GM12801 (cell line): ENCODE results near the gene CDKN1A.

ENCODE experiments used
- TF ChIP-seq, protein P1 (sequence below): IDR thresholded peaks from one replicate; pipeline ENCODE4 v1.5.1; 2011; ENCODE audit warnings: control low read depth; ENCODE audit not compliant: insufficient read length; ENCODE audit errors: extremely low read depth

The CDKN1A gene

DNA sequence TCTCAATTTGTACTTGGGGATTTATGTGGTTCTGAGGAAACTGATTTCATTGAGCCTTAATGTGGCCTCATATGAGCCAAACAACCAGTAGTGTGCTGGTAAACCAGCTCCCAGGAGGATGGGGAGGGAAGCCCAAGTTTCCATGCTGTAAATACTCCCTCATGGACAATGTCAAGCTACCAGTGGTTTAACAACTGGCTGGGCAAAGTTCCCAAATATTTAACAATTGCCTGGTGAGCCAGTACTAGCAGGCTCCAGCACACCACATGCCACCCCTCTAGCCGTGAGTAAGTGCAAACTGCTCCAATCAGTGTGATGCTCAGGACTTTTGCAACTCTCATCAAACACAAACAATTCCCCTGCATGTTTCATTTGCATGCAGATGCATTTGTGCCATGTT lies 19.2 kb upstream of the CDKN1A start:
- TF ChIP-seq, protein P1, sequence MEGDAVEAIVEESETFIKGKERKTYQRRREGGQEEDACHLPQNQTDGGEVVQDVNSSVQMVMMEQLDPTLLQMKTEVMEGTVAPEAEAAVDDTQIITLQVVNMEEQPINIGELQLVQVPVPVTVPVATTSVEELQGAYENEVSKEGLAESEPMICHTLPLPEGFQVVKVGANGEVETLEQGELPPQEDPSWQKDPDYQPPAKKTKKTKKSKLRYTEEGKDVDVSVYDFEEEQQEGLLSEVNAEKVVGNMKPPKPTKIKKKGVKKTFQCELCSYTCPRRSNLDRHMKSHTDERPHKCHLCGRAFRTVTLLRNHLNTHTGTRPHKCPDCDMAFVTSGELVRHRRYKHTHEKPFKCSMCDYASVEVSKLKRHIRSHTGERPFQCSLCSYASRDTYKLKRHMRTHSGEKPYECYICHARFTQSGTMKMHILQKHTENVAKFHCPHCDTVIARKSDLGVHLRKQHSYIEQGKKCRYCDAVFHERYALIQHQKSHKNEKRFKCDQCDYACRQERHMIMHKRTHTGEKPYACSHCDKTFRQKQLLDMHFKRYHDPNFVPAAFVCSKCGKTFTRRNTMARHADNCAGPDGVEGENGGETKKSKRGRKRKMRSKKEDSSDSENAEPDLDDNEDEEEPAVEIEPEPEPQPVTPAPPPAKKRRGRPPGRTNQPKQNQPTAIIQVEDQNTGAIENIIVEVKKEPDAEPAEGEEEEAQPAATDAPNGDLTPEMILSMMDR: no peak

DNA sequence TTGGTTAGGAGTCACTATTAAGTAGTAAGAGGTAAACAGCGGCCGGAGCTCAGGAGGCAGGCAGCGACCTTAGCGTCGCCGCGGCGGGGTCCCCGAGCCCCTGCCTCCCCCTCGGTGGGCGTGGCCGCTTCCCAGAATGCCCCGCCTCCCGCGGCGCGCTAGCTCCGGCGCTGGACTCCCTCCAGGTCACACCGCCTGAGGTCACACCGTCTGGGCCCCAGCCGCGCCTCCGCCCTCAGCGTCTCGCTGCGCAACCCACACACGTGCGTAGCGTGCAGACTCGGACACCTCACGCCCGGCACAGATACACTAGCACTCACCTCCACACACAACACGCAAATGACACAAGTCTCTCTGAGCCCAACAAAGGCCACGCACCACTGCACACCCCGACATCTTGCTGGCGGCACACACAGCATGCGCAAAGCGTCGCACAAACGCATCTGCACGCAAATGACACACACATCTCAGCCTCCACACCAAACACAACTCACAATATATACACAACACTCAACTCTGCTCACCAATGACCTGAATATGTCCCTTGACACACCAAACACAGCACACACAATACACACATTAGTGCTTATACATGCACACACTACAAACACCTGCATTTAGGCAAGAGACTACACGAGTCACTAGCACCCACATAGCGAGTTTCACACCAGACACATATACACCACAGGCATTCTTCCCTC lies 17.6 kb upstream of the CDKN1A start:
- TF ChIP-seq, protein P1: no peak

DNA sequence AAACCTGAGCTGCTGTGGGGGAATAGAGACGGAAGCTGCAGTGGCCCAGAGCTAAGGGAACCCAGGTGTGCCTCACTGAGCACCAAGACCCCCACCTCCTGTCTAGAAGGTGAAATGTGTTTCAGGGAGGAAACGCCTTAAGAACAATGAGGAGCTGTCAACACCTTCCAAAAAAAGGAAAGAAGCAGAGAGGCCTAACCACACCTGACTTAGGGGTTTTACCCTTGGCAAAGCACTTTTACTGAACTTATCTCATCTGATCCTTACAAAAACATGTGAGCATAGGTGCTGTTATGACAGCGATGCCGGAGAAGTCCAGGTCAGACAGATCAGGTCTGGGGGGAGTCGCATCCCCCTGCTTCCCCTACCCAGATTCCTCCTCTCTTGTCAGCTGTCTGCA lies 16.1 kb upstream of the CDKN1A start:
- TF ChIP-seq, protein P1: no peak

DNA sequence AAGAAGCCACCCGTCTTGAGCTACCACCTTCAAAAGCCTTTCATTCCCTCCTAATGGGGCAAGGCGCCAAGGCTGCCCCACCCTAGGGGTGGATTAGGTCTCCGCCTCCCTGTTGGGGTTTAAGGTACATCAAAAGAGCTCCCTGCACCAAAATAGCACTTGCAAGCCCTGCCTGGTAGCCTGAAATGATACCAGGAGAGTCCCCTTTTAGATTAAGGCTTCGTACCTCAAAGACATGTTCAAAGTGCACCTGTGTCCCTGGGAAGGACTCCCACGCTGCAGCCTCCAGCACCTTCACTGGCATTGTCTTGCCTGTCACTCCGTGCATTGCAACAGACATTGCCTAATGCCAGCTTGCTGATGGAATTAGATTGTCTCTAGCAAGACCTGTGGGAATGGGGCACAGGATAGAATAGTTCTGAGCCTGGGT lies 15.7 kb upstream of the CDKN1A start:
- TF ChIP-seq, protein P1: no peak

DNA sequence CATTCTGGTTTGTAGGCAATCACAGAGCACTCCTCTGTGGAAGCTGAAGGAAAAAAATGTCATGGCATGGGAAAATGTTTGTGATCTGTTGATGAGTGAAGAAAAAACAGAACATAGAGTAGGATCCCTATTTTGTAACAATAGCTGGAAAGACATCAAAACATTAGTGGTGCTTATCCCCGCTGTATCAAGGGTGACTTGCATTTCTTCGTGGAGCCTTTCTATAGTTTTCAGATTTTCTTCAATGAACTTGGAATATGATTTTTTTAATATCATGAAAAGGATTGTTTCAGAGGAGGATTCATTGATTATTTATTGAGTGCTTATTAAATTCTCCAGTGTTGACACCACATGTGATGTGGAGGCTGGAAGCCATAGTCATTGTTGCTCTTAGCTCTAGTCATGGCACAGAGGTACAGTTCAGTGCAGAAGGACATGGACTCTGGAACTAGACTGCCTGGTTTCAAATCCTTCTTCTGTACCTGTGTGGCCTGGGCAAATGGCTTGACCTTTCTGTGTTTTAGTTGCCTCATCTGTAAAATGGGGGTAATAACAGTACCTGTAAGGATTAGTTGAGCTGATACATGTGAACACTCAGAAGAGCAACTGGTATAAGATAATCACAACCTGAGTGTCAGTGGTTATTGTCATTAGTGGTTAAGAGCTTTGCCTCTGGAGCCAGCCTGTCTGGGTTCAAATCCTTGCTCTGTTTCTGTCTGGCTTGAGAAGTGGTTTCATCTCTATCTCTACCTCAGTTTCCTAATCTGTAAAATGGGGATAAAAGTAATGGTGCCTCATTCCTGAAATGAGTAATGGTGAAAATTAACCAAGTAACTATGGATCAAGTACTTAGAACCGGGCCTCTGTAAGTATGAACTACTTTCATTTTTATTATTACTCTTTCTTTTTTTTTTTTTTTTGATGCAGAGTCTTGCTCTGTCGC lies 14.7 kb upstream of the CDKN1A start:
- TF ChIP-seq, protein P1: no peak

DNA sequence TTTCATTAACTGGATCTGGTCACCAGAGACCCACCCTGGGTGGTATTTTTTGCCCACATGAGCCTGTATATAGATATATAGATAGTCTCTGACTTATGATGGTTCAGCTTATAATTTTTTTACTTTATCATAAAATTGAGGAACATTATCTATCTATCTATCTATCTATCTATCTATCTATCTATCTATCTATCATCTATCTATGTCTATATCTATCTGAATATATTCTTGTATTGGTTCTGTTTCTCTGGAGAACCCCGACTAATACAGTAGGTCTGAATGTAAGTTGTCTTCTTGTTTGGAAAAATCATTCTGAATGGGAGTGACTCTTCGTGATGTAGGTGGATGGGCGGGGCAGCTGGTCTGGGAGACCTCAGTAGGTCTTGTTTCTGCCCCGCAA lies 13.3 kb upstream of the CDKN1A start:
- TF ChIP-seq, protein P1: no peak

DNA sequence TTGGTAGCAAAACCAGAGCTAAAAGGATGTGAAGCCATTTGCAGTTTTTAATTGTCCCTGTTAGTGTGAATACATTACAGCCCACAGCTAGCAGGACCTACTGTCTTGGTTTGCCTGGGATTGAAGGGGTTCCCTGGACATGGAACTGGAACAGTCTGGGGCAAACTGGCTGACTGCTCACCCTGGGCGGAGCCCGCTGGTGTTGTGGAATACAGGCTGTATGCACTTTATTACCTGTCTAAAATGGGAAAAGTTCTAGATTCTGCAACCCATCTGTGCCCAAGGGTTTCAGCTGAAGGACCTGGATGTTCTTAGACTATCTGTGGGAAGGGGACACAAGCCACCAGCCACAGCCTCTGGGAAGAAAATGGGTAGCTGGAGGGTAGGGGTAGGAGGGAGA lies 12.2 kb upstream of the CDKN1A start:
- TF ChIP-seq, protein P1: no peak
